Islet precursor cell (in vitro differentiated cells): Measurements from ENCODE around the gene TANK.

Source experiments
- DNase-seq: peaks from one replicate; pipeline ENCODE4 v3.0.0-alpha.2; 2018

Gene TANK

GRCh38 chr2:161134547-161135518, 25.4 kb upstream of the TANK start:
- peak; percentile 92 for DNase-seq

GRCh38 chr2:161135951-161136593, 24.2 kb upstream of the TANK start:
- DNase-seq = no peak

GRCh38 chr2:161136696-161137324, 23.4 kb upstream of the TANK start:
- DNase-seq = no peak

GRCh38 chr2:161138429-161138828, 21.8 kb upstream of the TANK start:
- no peak for DNase-seq

- DNase-seq = no peak
Measured at GRCh38 chr2:161139098-161139987, 20.9 kb upstream of the TANK start.

- no peak for DNase-seq
Measured at GRCh38 chr2:161141033-161141432, 19.2 kb upstream of the TANK start.

- no peak for DNase-seq
Measured at GRCh38 chr2:161146209-161146775, 13.9 kb upstream of the TANK start.

GRCh38 chr2:161146996-161147395, 13.2 kb upstream of the TANK start:
- DNase-seq = peak; percentile 75

GRCh38 chr2:161147856-161148255, 12.4 kb upstream of the TANK start:
- no peak for DNase-seq

- no peak for DNase-seq
Measured at GRCh38 chr2:161150704-161151103, 9.5 kb upstream of the TANK start.

GRCh38 chr2:161152302-161152701, 7.9 kb upstream of the TANK start:
- no peak for DNase-seq

- no peak for DNase-seq
Measured at GRCh38 chr2:161158882-161159281, 1.3 kb upstream of the TANK start.

- no peak for DNase-seq
Measured at GRCh38 chr2:161159456-161160225, 587 bp upstream of the TANK start.

GRCh38 chr2:161161074-161161706, 962 bp downstream of the TANK start:
- DNase-seq = no peak

GRCh38 chr2:161163440-161163839, 3.2 kb downstream of the TANK start:
- no peak for DNase-seq

- no peak for DNase-seq
Measured at GRCh38 chr2:161164161-161164560, 3.9 kb downstream of the TANK start.

- no peak for DNase-seq
Measured at GRCh38 chr2:161165266-161165665, 5.0 kb downstream of the TANK start.

- DNase-seq = no peak
Measured at GRCh38 chr2:161165811-161166210, 5.6 kb downstream of the TANK start.

- no peak for DNase-seq
Measured at GRCh38 chr2:161166538-161167409, 6.5 kb downstream of the TANK start.

- no peak for DNase-seq
Measured at GRCh38 chr2:161169335-161169734, 9.1 kb downstream of the TANK start.
